Psoas muscle (tissue), 8 donors: ENCODE measurements around the gene PCDHGA7. TPM values are rescaled to one million over a fixed set of nuclear protein-coding genes. Genes with fewer than 3 reads are reported as not detected.

Experiments used
- ATAC-seq, 4 donors: fragments of 200-7000 bp; cut with Tn5 transposase; one replicate each; pipeline ENCODE4 v1.9.1; 2020; ENCODE audit warnings: moderate library complexity in 3 of 4, mild to moderate bottlenecking in 2 of 4
- DNase-seq, 2 donors: peaks; one replicate each; pipeline ENCODE4 v3.0.0-alpha.2; 2020
- H3K27ac ChIP-seq: fragments of 200-600 bp; one replicate; pipeline ENCODE4 v1.8.0; 2022
- H3K27me3 ChIP-seq, 3 donors: fragments of 200-600 bp in 1 of 3; one replicate each; pipeline versions ENCODE4 v1.6.1 to v1.8.0; 2013 to 2022; ENCODE audit warnings: low read length in 2 of 3, mild to moderate bottlenecking in 2 of 3, moderate library complexity in 1 of 3; ENCODE audit not compliant: insufficient read depth in 3 of 3
- H3K36me3 ChIP-seq, 2 donors: fragments of 200-600 bp in 1 of 2; one replicate each; pipeline versions ENCODE4 v1.6.1 to v1.8.0; 2013 to 2022; ENCODE audit warnings: low read depth in 1 of 2, mild to moderate bottlenecking in 1 of 2, moderate library complexity in 1 of 2; ENCODE audit not compliant: insufficient read depth in 1 of 2
- H3K4me1 ChIP-seq: fragments of 200-600 bp; one replicate; pipeline ENCODE4 v1.8.0; 2022
- H3K4me3 ChIP-seq: fragments of 200-600 bp; one replicate; pipeline ENCODE4 v1.8.0; 2022; ENCODE audit warnings: mild to moderate bottlenecking
- H3K9me3 ChIP-seq: fragments of 200-600 bp; one replicate; pipeline ENCODE4 v1.8.0; 2022
- WGBS, 3 donors: extraction: QIAGEN DNeasy Blood & Tissue Kit; methylation state at CpG; one replicate each; pipeline versions ENCODE4 v1.1.6 to v1.1.7; 2013; 5-methylcytosine and 5-hydroxymethylcytosine counted together
- intact Hi-C, 2 donors: fragments of 100-400 bp; cut with DNase I; formaldehyde crosslinking; loops; one replicate each; pipeline versions ENCODE4 v1.11.0 to v1.14.2; 2022
- polyA plus RNA-seq, 3 donors: library from polyadenylated mRNA; stranded (reverse); fragments of 200-250 nt; gene quantifications; one replicate each; pipeline ENCODE4 v1.2.3, GENCODE V29; 2013
- total RNA-seq, 4 donors: library from RNA; stranded (reverse); fragmentation: NEBNext Ultra II Directional in 2 of 4; extraction: Animal tissue kit (Norgen Biotek cat#: 25700) in 2 of 4; gene quantifications; one replicate each; pipeline versions ENCODE4 v1.2.1 to v1.2.4, GENCODE V29; 2021 to 2023
- TF ChIP-seq, protein P1 (sequence below): fragments of 200-600 bp; IDR thresholded peaks from one replicate; pipeline ENCODE4 v1.8.0; 2022; ENCODE audit warnings: antibody characterized with exemption
- donor health status: healthy with polysubstance abuse.
- donor health status: DM: no; HTN: no; CAD: no; lungs with moderate emphysema.
- donor health status: Bipolar disorder and iron deficiency.
- donor health status: healthy.
- donor health status: DM: yes; HTN: yes; CAD: no.
- donor health status: DM: no; HTN: no; CAD: no.
- donor health status: DM: no; HTN: no; CAD: no.
- donor health status: DM: yes; HTN: yes; CAD: no.

Gene PCDHGA7
- total and polyA plus RNA-seq, 7 donors: 0.07 to 2.2 (median 0.97) TPM

DNA sequence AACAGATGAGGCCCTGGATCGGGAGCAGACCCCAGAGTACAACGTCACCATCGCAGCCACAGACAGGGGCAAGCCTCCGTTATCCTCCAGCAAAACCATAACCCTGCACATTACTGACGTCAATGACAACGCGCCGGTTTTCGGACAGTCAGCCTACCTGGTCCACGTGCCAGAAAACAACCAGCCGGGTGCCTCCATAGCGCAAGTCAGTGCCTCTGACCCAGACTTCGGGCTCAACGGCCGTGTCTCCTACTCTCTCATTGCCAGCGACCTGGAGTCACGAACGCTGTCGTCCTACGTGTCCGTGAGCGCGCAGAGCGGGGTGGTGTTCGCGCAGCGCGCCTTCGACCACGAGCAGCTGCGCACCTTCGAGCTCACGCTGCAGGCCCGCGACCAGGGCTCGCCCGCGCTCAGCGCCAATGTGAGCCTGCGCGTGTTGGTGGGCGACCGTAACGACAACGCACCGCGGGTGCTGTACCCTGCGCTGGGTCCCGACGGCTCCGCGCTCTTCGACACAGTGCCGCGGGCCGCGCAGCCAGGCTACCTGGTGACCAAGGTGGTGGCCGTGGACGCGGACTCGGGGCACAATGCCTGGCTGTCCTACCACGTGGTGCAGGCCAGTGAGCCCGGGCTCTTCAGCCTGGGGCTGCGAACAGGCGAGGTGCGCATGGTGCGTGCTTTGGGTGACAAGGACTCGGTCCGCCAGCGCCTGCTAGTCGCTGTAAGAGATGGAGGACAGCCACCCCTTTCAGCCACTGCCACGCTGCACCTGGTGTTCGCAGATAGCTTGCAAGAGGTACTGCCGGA, 36.7 kb downstream of the PCDHGA7 start:
- DNase-seq (no peak), ATAC-seq (no peak)
- peaks cover 9% of the 10 kb centered on the region for H3K9me3 ChIP-seq
- intact Hi-C loops: loop anchor here (5.0 kb wide), 2 partner anchors 138 to 143 kb away; no protein-coding TSS in a partner anchor
- TF ChIP-seq, protein P1, sequence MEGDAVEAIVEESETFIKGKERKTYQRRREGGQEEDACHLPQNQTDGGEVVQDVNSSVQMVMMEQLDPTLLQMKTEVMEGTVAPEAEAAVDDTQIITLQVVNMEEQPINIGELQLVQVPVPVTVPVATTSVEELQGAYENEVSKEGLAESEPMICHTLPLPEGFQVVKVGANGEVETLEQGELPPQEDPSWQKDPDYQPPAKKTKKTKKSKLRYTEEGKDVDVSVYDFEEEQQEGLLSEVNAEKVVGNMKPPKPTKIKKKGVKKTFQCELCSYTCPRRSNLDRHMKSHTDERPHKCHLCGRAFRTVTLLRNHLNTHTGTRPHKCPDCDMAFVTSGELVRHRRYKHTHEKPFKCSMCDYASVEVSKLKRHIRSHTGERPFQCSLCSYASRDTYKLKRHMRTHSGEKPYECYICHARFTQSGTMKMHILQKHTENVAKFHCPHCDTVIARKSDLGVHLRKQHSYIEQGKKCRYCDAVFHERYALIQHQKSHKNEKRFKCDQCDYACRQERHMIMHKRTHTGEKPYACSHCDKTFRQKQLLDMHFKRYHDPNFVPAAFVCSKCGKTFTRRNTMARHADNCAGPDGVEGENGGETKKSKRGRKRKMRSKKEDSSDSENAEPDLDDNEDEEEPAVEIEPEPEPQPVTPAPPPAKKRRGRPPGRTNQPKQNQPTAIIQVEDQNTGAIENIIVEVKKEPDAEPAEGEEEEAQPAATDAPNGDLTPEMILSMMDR: no peak
- 43 to 49% (median 44%) methylated on average over 74 of the region's 74 CpGs for WGBS, 3 donors
- no peaks in the 10 kb centered on the region for H3K4me1 ChIP-seq
- peaks cover 0 to 37% (median 6%) of the 10 kb centered on the region in 3 donors for H3K27me3 ChIP-seq
- H3K4me3 ChIP-seq: peak overlapping the region; percentile 66
- H3K36me3 ChIP-seq: no peaks in the 10 kb centered on the region
- no peak overlapping the region for H3K27ac ChIP-seq

DNA sequence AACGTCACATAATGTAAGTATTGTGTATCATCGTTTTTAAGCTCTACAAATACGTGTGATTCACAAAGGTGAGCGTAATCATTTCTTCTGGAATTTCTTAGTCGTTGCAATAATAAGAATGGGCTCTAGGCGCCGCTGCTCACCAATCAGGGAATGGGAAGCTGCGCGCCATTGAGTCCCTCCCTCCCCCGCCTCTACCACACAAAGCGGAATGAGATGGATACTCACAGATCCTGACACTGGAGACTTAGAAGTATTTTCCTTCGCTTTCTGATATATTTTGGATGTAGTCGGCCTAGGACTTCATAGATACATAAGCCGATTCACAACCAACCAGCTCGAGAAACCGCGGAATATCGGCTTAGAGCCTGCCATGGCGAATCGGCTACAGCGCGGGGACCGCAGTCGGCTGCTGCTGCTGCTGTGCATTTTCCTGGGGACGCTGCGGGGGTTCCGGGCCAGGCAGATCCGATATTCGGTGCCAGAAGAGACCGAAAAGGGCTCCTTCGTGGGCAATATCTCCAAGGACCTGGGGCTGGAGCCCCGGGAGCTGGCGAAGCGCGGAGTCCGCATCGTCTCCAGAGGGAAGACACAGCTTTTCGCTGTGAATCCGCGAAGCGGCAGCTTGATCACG, 38.4 kb downstream of the PCDHGA7 start, which contains the start of gene PCDHGA11:
PCDHGA11 (plus strand) TSS at position 197 of the 634 bp plus-strand sequence; CDS start at position 374, 177 bp downstream.
- Histone ChIP-seq H3K36me3 (no peaks in the 10 kb centered on the region), H3K9me3 (peaks cover 9% of the 10 kb centered on the region), H3K27ac (peak within 1 kb of the TSS; percentile 7), H3K4me3 (peak within 1 kb of the TSS; percentile 66), H3K4me1 (no peaks in the 10 kb centered on the region), H3K27me3 (peaks cover 0 to 29% (median 6%) of the 10 kb centered on the region in 3 donors)
- intact Hi-C loops: loop anchor here in 1 of 2 donors (5.0 kb wide), 1 partner anchor 101 kb away; no protein-coding TSS in a partner anchor
- ATAC-seq (peak; percentile 49 to 73 (median 66)), DNase-seq (peak in 1 of 2 donors; percentile 29)
- TF ChIP-seq, protein P1: peak; percentile 68
- 20 to 22% (median 22%) methylated on average over 42 of the region's 42 CpGs for WGBS, 3 donors

DNA sequence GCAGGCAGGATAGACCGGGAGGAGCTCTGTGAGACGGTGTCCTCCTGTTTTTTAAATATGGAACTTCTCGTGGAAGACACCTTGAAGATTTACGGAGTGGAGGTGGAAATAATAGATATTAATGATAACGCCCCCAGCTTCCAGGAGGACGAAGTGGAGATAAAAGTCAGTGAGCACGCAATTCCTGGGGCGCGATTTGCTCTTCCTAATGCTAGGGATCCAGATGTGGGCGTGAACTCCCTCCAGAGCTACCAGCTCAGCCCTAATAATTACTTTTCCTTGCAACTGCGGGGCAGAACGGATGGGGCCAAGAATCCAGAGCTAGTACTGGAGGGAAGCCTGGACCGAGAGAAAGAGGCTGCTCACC, 38.9 kb downstream of the PCDHGA7 start:
- WGBS, 3 donors: 21 to 24% (median 23%) methylated on average over 13 of the region's 13 CpGs
- Histone ChIP-seq H3K9me3 (peaks cover 9% of the 10 kb centered on the region), H3K36me3 (no peaks in the 10 kb centered on the region), H3K27ac (peak overlapping the region; percentile 7), H3K27me3 (peaks cover 0 to 28% (median 6%) of the 10 kb centered on the region in 3 donors), H3K4me1 (no peaks in the 10 kb centered on the region), H3K4me3 (peak overlapping the region; percentile 66)
- TF ChIP-seq, protein P1: no peak
- intact Hi-C loops: loop anchor here in 1 of 2 donors (5.0 kb wide), 1 partner anchor 101 kb away; no protein-coding TSS in a partner anchor
- ATAC-seq: no peak
- DNase-seq: no peak

DNA sequence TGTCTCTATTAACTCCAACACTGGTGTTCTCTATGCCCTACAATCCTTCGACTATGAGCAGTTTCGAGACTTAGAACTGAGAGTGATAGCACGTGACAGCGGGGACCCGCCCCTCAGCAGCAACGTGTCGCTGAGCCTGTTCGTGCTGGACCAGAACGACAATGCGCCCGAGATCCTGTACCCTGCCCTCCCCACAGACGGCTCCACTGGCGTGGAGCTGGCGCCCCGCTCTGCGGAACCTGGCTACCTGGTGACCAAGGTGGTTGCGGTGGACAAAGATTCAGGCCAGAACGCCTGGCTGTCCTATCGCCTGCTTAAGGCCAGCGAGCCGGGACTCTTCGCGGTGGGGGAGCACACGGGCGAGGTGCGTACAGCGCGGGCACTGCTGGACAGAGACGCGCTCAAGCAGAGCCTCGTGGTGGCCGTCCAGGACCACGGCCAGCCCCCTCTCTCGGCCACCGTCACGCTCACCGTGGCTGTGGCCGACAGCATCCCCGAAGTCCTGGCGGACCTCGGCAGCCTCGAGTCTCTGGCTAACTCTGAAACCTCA, 40.3 kb downstream of the PCDHGA7 start:
- Histone ChIP-seq H3K4me1 (no peaks in the 10 kb centered on the region), H3K27ac (no peak overlapping the region), H3K36me3 (no peaks in the 10 kb centered on the region), H3K27me3 (peaks cover 0 to 28% (median 12%) of the 10 kb centered on the region in 3 donors), H3K4me3 (peak overlapping the region; percentile 20), H3K9me3 (peaks cover 15% of the 10 kb centered on the region)
- DNase-seq: no peak
- intact Hi-C loops: loop anchor here in 1 of 2 donors (5.0 kb wide), 1 partner anchor 99 kb away; no protein-coding TSS in a partner anchor
- 37 to 46% (median 42%) methylated on average over 35 to 42 of the region's 42 CpGs for WGBS, 3 donors
- TF ChIP-seq, protein P1: no peak
- no peak for ATAC-seq
